ENCODE data around the gene RASA4B. TPM values are rescaled to one million over a fixed set of nuclear protein-coding genes. Genes with fewer than 3 reads are reported as not detected.
"Not testable (repeated sequence)": the region's sequence is repeated elsewhere in the genome, so short reads cannot be mapped to it uniquely, and the experiment has no call there.

RASA4B gene
- total RNA-seq, 1 donor from 2014 or later, result 0.79 TPM

GRCh38 chr7:102524803-102525202 is 7.2 kb upstream of the RASA4B start:
- not testable (repeated sequence) for H3K36me3 ChIP-seq (ENCODE audit: control insufficient read depth, insufficient read depth, low read length); DNase-seq (ENCODE audit: low read depth); H3K4me3 ChIP-seq (ENCODE audit: low read depth, low read length); H3K27me3 ChIP-seq (ENCODE audit: control insufficient read depth, insufficient read depth, low read length); FAIRE-seq

GRCh38 chr7:102520797-102521196 is 3.2 kb upstream of the RASA4B start:
- not testable (repeated sequence) for FAIRE-seq; H3K36me3 ChIP-seq (ENCODE audit: control insufficient read depth, insufficient read depth, low read length); H3K27me3 ChIP-seq (ENCODE audit: control insufficient read depth, insufficient read depth, low read length); H3K4me3 ChIP-seq (ENCODE audit: low read depth, low read length); DNase-seq (ENCODE audit: low read depth)

- H3K4me3 ChIP-seq (ENCODE audit: low read depth, low read length); H3K36me3 ChIP-seq (ENCODE audit: control insufficient read depth, insufficient read depth, low read length); FAIRE-seq; DNase-seq (ENCODE audit: low read depth); H3K27me3 ChIP-seq (ENCODE audit: control insufficient read depth, insufficient read depth, low read length): not testable (repeated sequence)
Observed at GRCh38 chr7:102516951-102517350, 626 bp downstream of the RASA4B start.

GRCh38 chr7:102515889-102516288 is 1.7 kb downstream of the RASA4B start:
- H3K4me3 ChIP-seq (ENCODE audit: low read depth, low read length); FAIRE-seq; DNase-seq (ENCODE audit: low read depth); H3K36me3 ChIP-seq (ENCODE audit: control insufficient read depth, insufficient read depth, low read length); H3K27me3 ChIP-seq (ENCODE audit: control insufficient read depth, insufficient read depth, low read length): not testable (repeated sequence)

GRCh38 chr7:102514881-102515721 is 2.5 kb downstream of the RASA4B start:
- not testable (repeated sequence) for H3K27me3 ChIP-seq (ENCODE audit: control insufficient read depth, insufficient read depth, low read length); FAIRE-seq; DNase-seq (ENCODE audit: low read depth); H3K36me3 ChIP-seq (ENCODE audit: control insufficient read depth, insufficient read depth, low read length); H3K4me3 ChIP-seq (ENCODE audit: low read depth, low read length)

- not testable (repeated sequence) for H3K4me3 ChIP-seq (ENCODE audit: low read depth, low read length); DNase-seq (ENCODE audit: low read depth); FAIRE-seq; H3K36me3 ChIP-seq (ENCODE audit: control insufficient read depth, insufficient read depth, low read length); H3K27me3 ChIP-seq (ENCODE audit: control insufficient read depth, insufficient read depth, low read length)
Observed at GRCh38 chr7:102512642-102513221, 4.8 kb downstream of the RASA4B start.

- not testable (repeated sequence) for FAIRE-seq; H3K4me3 ChIP-seq (ENCODE audit: low read depth, low read length); DNase-seq (ENCODE audit: low read depth); H3K36me3 ChIP-seq (ENCODE audit: control insufficient read depth, insufficient read depth, low read length); H3K27me3 ChIP-seq (ENCODE audit: control insufficient read depth, insufficient read depth, low read length)
Observed at GRCh38 chr7:102511860-102512522, 5.6 kb downstream of the RASA4B start.

- FAIRE-seq, result not testable (repeated sequence)
Observed at GRCh38 chr7:102510575-102510974, 7.0 kb downstream of the RASA4B start.

GRCh38 chr7:102507410-102508088 is 10.0 kb downstream of the RASA4B start:
- not testable (repeated sequence) for DNase-seq (ENCODE audit: low read depth); FAIRE-seq; H3K36me3 ChIP-seq (ENCODE audit: control insufficient read depth, insufficient read depth, low read length); H3K27me3 ChIP-seq (ENCODE audit: control insufficient read depth, insufficient read depth, low read length); H3K4me3 ChIP-seq (ENCODE audit: low read depth, low read length)

More at GRCh38 chr7:102510575-102510974, 7.0 kb downstream of the RASA4B start:
- DNase-seq (ENCODE audit: low read depth); H3K36me3 ChIP-seq (ENCODE audit: control insufficient read depth, insufficient read depth, low read length); H3K4me3 ChIP-seq (ENCODE audit: low read depth, low read length); H3K27me3 ChIP-seq (ENCODE audit: control insufficient read depth, insufficient read depth, low read length): not testable (repeated sequence)

GRCh38 chr7:102505298-102506185 is 12.0 kb downstream of the RASA4B start:
- H3K4me3 ChIP-seq (ENCODE audit: low read depth, low read length); DNase-seq (ENCODE audit: low read depth); H3K27me3 ChIP-seq (ENCODE audit: control insufficient read depth, insufficient read depth, low read length); FAIRE-seq; H3K36me3 ChIP-seq (ENCODE audit: control insufficient read depth, insufficient read depth, low read length): not testable (repeated sequence)

GRCh38 chr7:102503141-102503540 is 14.4 kb downstream of the RASA4B start:
- FAIRE-seq; H3K27me3 ChIP-seq (ENCODE audit: control insufficient read depth, insufficient read depth, low read length); H3K36me3 ChIP-seq (ENCODE audit: control insufficient read depth, insufficient read depth, low read length); DNase-seq (ENCODE audit: low read depth); H3K4me3 ChIP-seq (ENCODE audit: low read depth, low read length): not testable (repeated sequence)

- not testable (repeated sequence) for H3K36me3 ChIP-seq (ENCODE audit: control insufficient read depth, insufficient read depth, low read length); FAIRE-seq; H3K27me3 ChIP-seq (ENCODE audit: control insufficient read depth, insufficient read depth, low read length); DNase-seq (ENCODE audit: low read depth); H3K4me3 ChIP-seq (ENCODE audit: low read depth, low read length)
Observed at GRCh38 chr7:102498321-102498720, 19.3 kb downstream of the RASA4B start.

GRCh38 chr7:102497308-102497707 is 20.3 kb downstream of the RASA4B start:
- not testable (repeated sequence) for H3K36me3 ChIP-seq (ENCODE audit: control insufficient read depth, insufficient read depth, low read length); FAIRE-seq; DNase-seq (ENCODE audit: low read depth); H3K4me3 ChIP-seq (ENCODE audit: low read depth, low read length); H3K27me3 ChIP-seq (ENCODE audit: control insufficient read depth, insufficient read depth, low read length)
